ENCODE data around the gene CYB5A.

Gene CYB5A

DNA sequence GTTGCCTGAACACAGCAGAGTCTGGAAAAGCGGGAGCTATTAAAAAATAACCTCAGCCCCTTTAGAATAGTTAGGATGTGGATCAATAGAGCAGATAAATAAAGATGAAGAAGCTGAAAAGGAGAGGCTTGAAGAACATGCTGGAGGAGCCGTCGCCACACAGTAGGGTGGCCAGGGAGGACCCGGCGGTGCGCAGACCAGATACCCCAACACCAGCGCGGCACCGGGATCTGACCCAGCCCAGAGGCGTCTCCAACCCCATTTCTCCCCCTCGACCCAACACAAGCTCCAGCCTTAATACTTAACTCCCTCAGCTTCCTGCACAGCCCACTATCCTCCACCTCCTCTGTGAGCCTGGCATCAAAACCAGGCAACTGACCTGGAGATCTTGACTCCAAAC is 16.0 kb downstream of the CYB5A start:
- no peak for DNase-seq

DNA sequence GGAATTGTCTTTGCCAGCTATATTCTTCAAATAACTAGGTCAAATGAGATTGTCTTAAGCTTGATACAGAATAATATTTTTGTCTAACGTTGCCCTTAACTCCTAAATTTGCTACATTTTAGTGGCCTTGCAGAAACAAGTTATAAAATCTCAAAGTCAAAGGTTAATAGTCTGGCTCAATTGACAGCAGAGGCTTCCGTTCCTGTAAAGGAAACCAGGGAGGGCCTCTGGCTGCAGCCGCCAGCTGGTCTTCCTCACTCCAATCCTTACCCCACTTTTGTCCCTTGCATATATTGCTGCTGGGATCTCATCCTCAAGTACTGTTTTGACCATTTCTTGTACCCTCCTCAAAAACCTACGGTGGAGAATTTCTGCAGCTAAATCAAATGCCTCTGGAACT is 17.1 kb downstream of the CYB5A start:
- DNase-seq, result no peak

GRCh38 chr18:74273394-74273793 is 18.4 kb downstream of the CYB5A start:
- DNase-seq, result no peak

DNA sequence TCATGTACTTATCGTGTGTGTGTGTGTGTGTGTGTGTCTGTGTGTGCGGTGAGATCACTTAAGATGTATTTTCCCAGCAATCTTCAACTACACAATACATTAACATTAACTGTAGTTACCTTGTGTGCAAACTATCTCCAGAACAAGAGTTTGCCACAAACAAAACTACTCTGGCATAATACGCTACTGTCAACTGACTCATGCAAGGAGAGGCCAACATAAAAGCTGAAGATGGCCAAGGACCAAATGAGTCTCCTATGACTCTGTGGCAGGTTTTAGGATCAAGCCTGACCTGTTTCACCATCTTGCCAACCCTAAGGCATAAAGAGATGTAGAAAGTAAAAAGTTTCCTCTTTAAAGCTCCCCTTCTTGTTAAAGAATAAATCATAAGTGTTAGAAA is 20.1 kb downstream of the CYB5A start:
- no peak for DNase-seq

DNA sequence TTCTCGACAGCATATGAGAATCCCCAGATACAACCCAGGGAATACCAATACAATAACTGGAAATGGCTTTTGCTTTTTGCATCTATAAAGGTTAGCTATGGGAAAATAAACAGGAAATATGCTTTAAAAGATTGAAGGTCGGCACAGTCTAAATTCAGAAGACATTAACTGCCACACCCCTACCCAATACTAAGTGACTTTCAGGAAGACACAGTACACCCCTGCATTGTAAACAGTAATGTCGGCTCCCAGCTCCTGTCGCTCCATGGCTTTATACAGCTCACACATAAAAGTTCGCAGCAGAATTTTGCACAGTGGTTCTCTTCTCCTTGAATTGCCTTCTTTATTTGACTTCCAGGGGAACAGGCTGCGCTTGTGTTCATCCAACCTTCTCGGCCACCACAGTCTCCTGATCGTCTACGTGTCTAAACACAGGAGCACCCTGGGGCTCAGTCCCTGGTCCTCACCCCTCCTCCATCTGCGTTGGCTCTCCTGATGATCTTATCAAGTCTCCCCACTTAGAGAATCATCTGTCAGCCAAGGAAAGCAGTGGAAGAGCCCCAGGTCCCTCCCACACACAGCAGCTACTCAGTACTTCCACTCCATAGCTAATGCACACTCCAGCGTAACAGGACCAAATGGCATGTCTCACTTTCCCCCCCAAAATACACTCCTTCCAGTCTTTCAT is 22.7 kb downstream of the CYB5A start:
- no peak for DNase-seq

DNA sequence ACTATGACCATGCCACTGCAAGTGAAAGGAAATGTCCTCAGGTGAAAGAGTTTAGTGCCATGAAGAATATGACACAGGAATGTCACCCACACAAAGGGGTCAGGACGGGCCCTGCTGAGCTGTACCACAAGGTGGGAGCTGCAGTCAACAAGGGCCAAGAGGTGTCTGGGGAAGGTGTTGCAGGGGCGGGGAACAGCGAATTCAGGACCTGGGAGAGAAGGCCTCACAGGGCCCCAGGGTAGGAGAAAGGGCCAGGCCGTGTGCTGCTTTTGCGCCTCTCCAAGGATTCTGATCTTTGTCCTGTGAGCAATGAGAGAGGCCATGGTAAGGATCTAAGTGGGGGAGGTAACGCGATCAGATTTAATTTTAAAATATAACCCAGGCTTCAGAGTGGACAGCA is 23.6 kb downstream of the CYB5A start:
- DNase-seq, result no peak

DNA sequence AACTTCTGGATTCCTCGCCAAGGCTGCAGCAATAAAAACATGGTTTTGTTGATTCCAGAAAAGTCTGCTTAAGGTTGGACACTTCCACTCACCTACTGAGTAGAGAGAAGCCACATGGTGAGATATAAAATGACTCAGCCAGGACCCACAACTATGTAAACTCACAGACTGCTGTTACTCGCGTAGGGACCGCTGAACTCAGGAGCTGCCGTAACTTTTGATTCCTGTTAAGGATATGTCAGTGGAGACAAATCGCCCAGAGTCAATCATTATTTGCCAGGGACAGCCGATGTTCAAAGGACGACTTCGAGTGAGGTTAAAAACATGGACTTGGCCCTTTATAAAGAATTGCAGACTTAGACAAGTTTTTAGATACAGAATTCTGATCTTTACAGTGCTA is 25.6 kb downstream of the CYB5A start:
- no peak for DNase-seq

GRCh38 chr18:74265546-74266098 is 26.1 kb downstream of the CYB5A start:
- no peak for DNase-seq

GRCh38 chr18:74264303-74265020 is 27.3 kb downstream of the CYB5A start:
- DNase-seq, result no peak

- DNase-seq, result no peak
These were observed 30.6 kb downstream of the CYB5A start for GRCh38 chr18:74261053-74261713.

GRCh38 chr18:74259347-74259746 is 32.4 kb downstream of the CYB5A start:
- DNase-seq, result no peak

- no peak for DNase-seq
These were observed 34.7 kb downstream of the CYB5A start for GRCh38 chr18:74257083-74257482.

GRCh38 chr18:74256190-74256589 is 35.6 kb downstream of the CYB5A start:
- no peak for DNase-seq

- DNase-seq, result no peak
These were observed 36.6 kb downstream of the CYB5A start for GRCh38 chr18:74255131-74255616.

DNA sequence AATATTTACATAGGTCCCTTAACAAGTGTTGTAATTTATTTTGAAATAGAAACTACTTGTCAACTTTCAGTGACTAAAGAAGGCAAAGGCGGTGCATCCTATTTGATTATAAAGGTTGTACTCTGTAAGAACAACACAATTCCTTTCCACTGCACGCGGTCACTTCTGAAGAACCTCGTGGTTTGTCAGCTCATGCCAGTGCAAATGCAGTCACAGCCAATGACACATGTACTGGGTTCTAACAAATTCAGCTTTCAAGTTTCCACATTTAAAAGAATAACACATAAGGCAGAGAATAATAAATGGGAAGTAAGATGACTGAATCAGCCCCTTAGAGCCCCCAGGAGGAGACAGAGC is 39.7 kb downstream of the CYB5A start:
- DNase-seq, result no peak

GRCh38 chr18:74251297-74252038 is 40.3 kb downstream of the CYB5A start:
- no peak for DNase-seq

DNA sequence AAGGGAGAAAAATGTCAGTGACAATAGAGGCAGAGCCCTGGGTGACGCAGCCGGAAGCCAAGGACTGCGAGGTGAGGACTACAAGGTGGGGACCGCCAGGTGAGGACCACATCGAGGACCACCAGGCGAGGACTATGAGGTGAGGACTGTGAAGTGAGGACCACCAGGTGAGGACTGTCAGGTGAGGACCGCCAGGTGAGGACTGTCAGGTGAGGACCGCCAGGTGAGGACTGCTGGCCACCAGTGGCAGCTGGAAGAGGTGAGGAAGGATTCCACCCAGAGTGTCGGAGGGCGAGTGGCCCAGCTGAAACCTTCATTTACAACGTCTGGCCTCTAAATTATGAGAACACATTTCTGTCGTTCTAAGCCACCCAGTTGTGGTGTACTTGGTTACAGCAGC is 41.6 kb downstream of the CYB5A start:
- DNase-seq, result no peak

DNA sequence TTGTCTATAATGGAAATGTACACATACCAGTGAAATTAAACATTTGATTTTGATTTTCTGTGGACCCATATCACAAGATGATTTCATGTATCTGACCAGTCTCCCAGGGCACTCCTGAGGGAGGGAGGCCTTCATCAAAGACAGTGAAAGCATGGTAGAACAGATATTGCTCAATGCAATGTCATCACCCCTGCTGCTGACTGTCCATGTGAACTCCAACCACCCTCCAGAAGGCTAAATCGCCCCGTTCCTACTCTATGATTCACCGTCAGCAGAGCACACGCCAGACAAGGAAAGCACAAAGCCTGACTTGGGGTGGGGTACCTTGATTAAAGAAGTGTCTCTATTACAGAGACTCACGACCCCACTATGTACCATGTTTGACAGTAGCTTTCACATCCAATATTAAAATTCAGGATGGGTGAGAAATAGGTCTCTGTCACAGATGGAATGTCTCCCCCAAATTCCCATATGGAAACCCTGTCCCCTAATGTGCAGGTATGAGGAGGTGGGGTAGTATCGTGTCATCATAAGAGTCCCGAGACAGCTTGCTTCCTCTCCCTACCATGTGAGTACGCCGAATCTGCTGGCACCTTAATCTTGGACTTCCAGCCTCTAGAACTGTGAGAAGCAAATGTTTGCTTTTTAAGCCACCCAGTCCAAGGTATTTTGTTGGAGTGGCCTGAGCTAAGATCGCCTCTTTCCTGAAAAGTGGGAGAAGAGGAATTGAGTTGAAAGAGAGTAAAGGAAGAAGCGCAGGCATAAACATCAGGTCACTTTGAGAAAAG is 42.4 kb downstream of the CYB5A start:
- no peak for DNase-seq

DNA sequence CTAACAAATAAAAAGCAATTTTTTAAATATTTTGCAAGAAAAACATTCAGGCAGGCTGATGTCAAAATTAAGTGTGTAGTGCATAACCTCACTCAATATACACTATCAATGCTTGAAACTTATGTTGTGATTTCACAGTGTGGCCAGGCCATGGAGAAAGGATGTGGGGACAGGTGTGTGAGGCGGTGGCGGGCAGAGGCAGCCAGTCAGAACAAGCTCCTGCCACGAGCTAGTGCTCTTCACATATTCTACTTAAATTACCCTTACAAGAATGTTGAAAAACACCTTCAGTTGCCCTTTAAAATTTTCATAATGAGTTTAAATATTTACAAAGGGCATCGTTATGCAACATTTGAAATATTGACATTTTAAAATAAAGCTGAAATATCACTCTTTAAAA is 43.2 kb downstream of the CYB5A start:
- DNase-seq, result no peak

- no peak for DNase-seq
These were observed 43.6 kb downstream of the CYB5A start for GRCh38 chr18:74248189-74248588.

- DNase-seq, result no peak
These were observed 47.2 kb downstream of the CYB5A start for GRCh38 chr18:74244554-74244953.

DNA sequence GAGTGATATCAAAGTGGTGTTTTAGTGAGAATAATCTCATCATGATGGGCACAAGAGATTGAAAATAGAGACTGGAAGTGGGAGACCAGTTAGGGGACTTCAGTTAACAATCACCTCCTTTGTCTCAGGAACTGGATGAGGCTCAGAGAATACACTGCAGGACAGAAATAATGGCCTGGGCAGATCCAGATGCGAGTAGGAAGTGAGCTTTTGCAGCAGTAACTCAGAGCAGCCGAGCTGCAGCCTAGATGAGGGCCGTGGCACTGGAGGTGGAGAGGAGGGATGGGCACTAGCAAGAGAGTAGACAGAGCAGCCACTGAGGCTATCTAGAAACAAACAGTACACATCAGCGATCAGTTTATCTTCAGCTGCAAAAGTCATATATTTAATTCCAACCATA is 48.6 kb downstream of the CYB5A start:
- DNase-seq, result no peak
